DND-41 (cell line): ENCODE measurements around the gene OBP2B.

Source experiments
- CTCF ChIP-seq: IDR thresholded peaks from 2 replicates; pipeline ENCODE4 v1.5.1; 2012; ENCODE audit warnings: borderline replicate concordance, low read length, moderate library complexity, mild to moderate bottlenecking; ENCODE audit not compliant: poor library complexity, severe bottlenecking; ENCODE audit errors: extremely low read depth
- EZH2 ChIP-seq: IDR thresholded peaks from 3 replicates; pipeline ENCODE4 v1.6.1; 2012; ENCODE audit warnings: borderline replicate concordance, low read depth, mild to moderate bottlenecking, moderate library complexity, low read length, inconsistent platforms; ENCODE audit not compliant: severe bottlenecking

GRCh38 chr9:133161547-133161950 is 47.5 kb downstream of the OBP2B start:
- TF ChIP-seq CTCF (no peak), EZH2 (no peak)
